SK-N-MC (cell line): Measurements from ENCODE around the gene PCNX3.

ENCODE experiments used
- EZH2 ChIP-seq: fragments of 200-600 bp; sonication (generic); IDR thresholded peaks from one replicate; pipeline ENCODE4 v1.6.1; 2017; ENCODE audit warnings: antibody characterized with exemption
- FOXP2 ChIP-seq: optimal IDR thresholded peaks from 2 replicates; pipeline ENCODE3; 2011; ENCODE audit warnings: mild to moderate bottlenecking, moderate library complexity; ENCODE audit not compliant: insufficient read depth; ENCODE audit errors: extremely low read length, control extremely low read depth
- POLR2AphosphoS5 ChIP-seq: IDR thresholded peaks from 2 replicates; pipeline ENCODE4 v1.6.1; 2012; ENCODE audit warnings: mild to moderate bottlenecking, low read depth, low read length, borderline replicate concordance

GRCh38 chr11:65648997-65649493 lies 33.5 kb downstream of the PCNX3 start:
- TF ChIP-seq POLR2AphosphoS5 (no peak), EZH2 (no peak), FOXP2 (no peak)
